Upper lobe of left lung (tissue), 6 donors: Measurements from ENCODE around the gene SPAG16. TPM values are rescaled to one million over a fixed set of nuclear protein-coding genes. Genes with fewer than 3 reads are reported as not detected.

Experiments used
- ATAC-seq, 2 donors: fragments of 200-7000 bp; cut with Tn5 transposase; one replicate each; pipeline ENCODE4 v1.9.1; 2022; ENCODE audit warnings: mild to moderate bottlenecking in 2 of 2, moderate library complexity in 2 of 2; ENCODE audit not compliant: low FRiP score in 2 of 2
- DNase-seq, 2 donors: peaks; one replicate each; pipeline ENCODE4 v3.0.0-alpha.2; 2019 to 2020
- H3K27ac ChIP-seq, 4 donors: fragments of 200-600 bp; sonication (generic); one replicate each; pipeline ENCODE4 v1.5.1; 2016 to 2019
- H3K27me3 ChIP-seq, 4 donors: fragments of 200-600 bp; sonication (generic); one replicate each; pipeline ENCODE4 v1.5.1; 2017 to 2019
- H3K36me3 ChIP-seq, 4 donors: fragments of 200-600 bp; sonication (generic); one replicate each; pipeline ENCODE4 v1.5.1; 2016 to 2019
- H3K4me1 ChIP-seq, 4 donors: fragments of 200-600 bp; sonication (generic); one replicate each; pipeline ENCODE4 v1.5.1; 2018 to 2019
- H3K4me3 ChIP-seq, 4 donors: fragments of 200-600 bp; sonication (generic); one replicate each; pipeline ENCODE4 v1.5.1; 2017 to 2019; ENCODE audit warnings: mild to moderate bottlenecking in 2 of 4, moderate library complexity in 1 of 4
- H3K9me3 ChIP-seq, 4 donors: fragments of 200-600 bp; sonication (generic); one replicate each; pipeline ENCODE4 v1.5.1; 2018 to 2019
- EP300 ChIP-seq, 4 donors: sonication (generic); formaldehyde crosslinking; IDR thresholded peaks; one replicate each; pipeline ENCODE4 v1.5.1; 2017; ENCODE audit warnings: antibody characterized with exemption in 4 of 4, control low read depth in 2 of 4
- POLR2A ChIP-seq, 4 donors: fragments of 450-650 bp; IDR thresholded peaks; one replicate each; pipeline ENCODE4 v1.5.1; 2016 to 2017; ENCODE audit warnings: antibody characterized with exemption in 4 of 4, mild to moderate bottlenecking in 2 of 4
- POLR2AphosphoS5 ChIP-seq, 2 donors: sonication (generic); formaldehyde crosslinking; IDR thresholded peaks; one replicate each; pipeline ENCODE4 v1.5.1; 2017; ENCODE audit warnings: antibody characterized with exemption in 2 of 2
- WGBS, 2 donors: methylation state at CpG; one replicate each; pipeline ENCODE4 v1.1.5; 2017 to 2018; 5-methylcytosine and 5-hydroxymethylcytosine counted together
- total RNA-seq, 6 donors: library from RNA; depleted of rRNA in 4 of 6; stranded (reverse); fragments of >200 nt in 4 of 6; gene quantifications; one replicate each; pipeline versions ENCODE4 v1.1.0 to v1.2.1, GENCODE V29; 2016 to 2021
- TF ChIP-seq, protein P1 (sequence below), 6 experiments: fragments of 450-650 bp in 4 of 6; fragments of 200-600 bp in 2 of 6; sonication (generic) in 2 of 6; IDR thresholded peaks; one replicate each; pipeline ENCODE4 v1.5.1; 2016 to 2019; ENCODE audit warnings: antibody characterized with exemption in 6 of 6
- donor health status: DM: no; HTN: no; CAD: no; lungs with moderate emphysema.
- donor health status: DM: no; HTN: yes; CAD: no; lungs with severe emphysema.

SPAG16 gene
- total RNA-seq, 6 donors from 2014 or later, result 9.7 to 65.0 (median 12.9) TPM

DNA sequence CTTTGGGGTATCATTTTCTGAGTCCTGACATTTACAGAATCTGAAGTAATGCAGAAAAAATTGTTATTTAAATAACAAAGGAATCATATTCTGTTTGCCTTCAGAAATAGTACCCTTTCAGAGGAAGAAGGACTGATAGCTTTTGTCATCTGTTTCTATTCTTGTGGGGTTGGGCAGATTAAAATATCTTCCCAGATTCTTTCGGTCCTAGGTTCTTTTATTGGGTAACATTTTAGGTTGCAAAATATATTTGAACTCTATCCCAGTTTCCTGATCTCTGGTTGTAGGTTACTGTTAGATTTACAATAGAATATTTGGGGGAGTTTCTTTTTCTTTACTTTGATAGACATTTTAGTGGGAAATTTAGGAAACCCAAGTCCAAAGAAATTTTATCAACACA lies 550.5 kb downstream of the SPAG16 start:
- no peaks in the 10 kb centered on the region for H3K36me3 ChIP-seq
- H3K4me3 ChIP-seq, result no peak overlapping the region
- H3K27me3 ChIP-seq, result no peaks in the 10 kb centered on the region
- H3K27ac ChIP-seq, result no peak overlapping the region
- TF ChIP-seq, protein P1, sequence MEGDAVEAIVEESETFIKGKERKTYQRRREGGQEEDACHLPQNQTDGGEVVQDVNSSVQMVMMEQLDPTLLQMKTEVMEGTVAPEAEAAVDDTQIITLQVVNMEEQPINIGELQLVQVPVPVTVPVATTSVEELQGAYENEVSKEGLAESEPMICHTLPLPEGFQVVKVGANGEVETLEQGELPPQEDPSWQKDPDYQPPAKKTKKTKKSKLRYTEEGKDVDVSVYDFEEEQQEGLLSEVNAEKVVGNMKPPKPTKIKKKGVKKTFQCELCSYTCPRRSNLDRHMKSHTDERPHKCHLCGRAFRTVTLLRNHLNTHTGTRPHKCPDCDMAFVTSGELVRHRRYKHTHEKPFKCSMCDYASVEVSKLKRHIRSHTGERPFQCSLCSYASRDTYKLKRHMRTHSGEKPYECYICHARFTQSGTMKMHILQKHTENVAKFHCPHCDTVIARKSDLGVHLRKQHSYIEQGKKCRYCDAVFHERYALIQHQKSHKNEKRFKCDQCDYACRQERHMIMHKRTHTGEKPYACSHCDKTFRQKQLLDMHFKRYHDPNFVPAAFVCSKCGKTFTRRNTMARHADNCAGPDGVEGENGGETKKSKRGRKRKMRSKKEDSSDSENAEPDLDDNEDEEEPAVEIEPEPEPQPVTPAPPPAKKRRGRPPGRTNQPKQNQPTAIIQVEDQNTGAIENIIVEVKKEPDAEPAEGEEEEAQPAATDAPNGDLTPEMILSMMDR (IDR thresholded peaks at IDR 0.05), result no peak
- TF ChIP-seq POLR2AphosphoS5 (IDR thresholded peaks at IDR 0.05) (no peak), EP300 (IDR thresholded peaks at IDR 0.05) (no peak), POLR2A (IDR thresholded peaks at IDR 0.05) (no peak)
- 66 to 70% methylated on average over 1 of the region's 1 CpG for WGBS, 2 donors
- H3K9me3 ChIP-seq, result no peaks in the 10 kb centered on the region
- no peak for DNase-seq
- peak in 1 of 2 donors; percentile 59 for ATAC-seq
- no peaks in the 10 kb centered on the region for H3K4me1 ChIP-seq

GRCh38 chr2:213846856-213847255 lies 562.6 kb downstream of the SPAG16 start:
- Histone ChIP-seq H3K9me3 (no peaks in the 10 kb centered on the region), H3K27me3 (no peaks in the 10 kb centered on the region), H3K4me3 (no peak overlapping the region), H3K36me3 (no peaks in the 10 kb centered on the region), H3K4me1 (no peaks in the 10 kb centered on the region), H3K27ac (no peak overlapping the region)
- ATAC-seq, result no peak
- TF ChIP-seq POLR2A (IDR thresholded peaks at IDR 0.05) (no peak), POLR2AphosphoS5 (IDR thresholded peaks at IDR 0.05) (no peak), EP300 (IDR thresholded peaks at IDR 0.05) (no peak)
- TF ChIP-seq, protein P1 (IDR thresholded peaks at IDR 0.05), result no peak
- 6 to 13% methylated on average over 1 of the region's 1 CpG for WGBS, 2 donors
- no peak for DNase-seq

- no peaks in the 10 kb centered on the region for H3K4me1 ChIP-seq
- DNase-seq, result no peak
- H3K4me3 ChIP-seq, result no peak overlapping the region
- H3K27ac ChIP-seq, result no peak overlapping the region
- no peaks in the 10 kb centered on the region for H3K27me3 ChIP-seq
- ATAC-seq, result no peak
- TF ChIP-seq POLR2AphosphoS5 (IDR thresholded peaks at IDR 0.05), result no peak
- no peak for TF ChIP-seq POLR2A (IDR thresholded peaks at IDR 0.05)
- no peak for TF ChIP-seq EP300 (IDR thresholded peaks at IDR 0.05)
- TF ChIP-seq, protein P1 (IDR thresholded peaks at IDR 0.05), result no peak
- H3K36me3 ChIP-seq, result no peaks in the 10 kb centered on the region
- no peaks in the 10 kb centered on the region for H3K9me3 ChIP-seq
- WGBS, 2 donors, result 91 to 92% methylated on average over 3 of the region's 3 CpGs
Observed at GRCh38 chr2:213847316-213847715, 563.1 kb downstream of the SPAG16 start.

DNA sequence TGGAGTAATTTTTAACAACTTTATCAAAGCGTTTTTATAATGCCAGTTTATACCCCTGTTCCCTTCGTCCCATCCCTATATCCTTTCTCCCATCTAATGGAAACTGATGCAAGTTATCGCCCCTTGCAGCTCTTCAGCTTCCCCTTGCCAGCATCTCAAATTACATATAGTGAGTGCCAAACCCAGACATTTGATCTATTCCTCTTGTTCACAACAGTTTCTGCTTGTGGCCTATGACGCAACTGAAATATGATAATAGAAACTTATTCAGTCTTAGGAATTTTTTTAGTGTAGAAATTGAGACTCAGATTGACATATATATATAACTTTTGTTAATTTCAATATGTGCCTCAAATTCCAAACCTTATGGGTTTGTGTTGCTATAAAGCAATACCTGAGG lies 564.4 kb downstream of the SPAG16 start:
- Histone ChIP-seq H3K27ac (no peak overlapping the region), H3K36me3 (no peaks in the 10 kb centered on the region), H3K9me3 (no peaks in the 10 kb centered on the region), H3K4me3 (no peak overlapping the region), H3K4me1 (no peaks in the 10 kb centered on the region), H3K27me3 (no peaks in the 10 kb centered on the region)
- WGBS, 2 donors, result 66 to 74% methylated on average over 4 of the region's 4 CpGs
- no peak for ATAC-seq
- TF ChIP-seq, protein P1 (IDR thresholded peaks at IDR 0.05), result no peak
- TF ChIP-seq POLR2A (IDR thresholded peaks at IDR 0.05), result no peak
- no peak for TF ChIP-seq EP300 (IDR thresholded peaks at IDR 0.05)
- no peak for TF ChIP-seq POLR2AphosphoS5 (IDR thresholded peaks at IDR 0.05)
- DNase-seq, result no peak

- H3K27ac ChIP-seq, result no peak overlapping the region
- ATAC-seq (no peak), DNase-seq (no peak)
- no peaks in the 10 kb centered on the region for H3K9me3 ChIP-seq
- TF ChIP-seq EP300 (IDR thresholded peaks at IDR 0.05) (no peak), POLR2A (IDR thresholded peaks at IDR 0.05) (no peak), POLR2AphosphoS5 (IDR thresholded peaks at IDR 0.05) (no peak)
- TF ChIP-seq, protein P1 (IDR thresholded peaks at IDR 0.05), result no peak
- no peak overlapping the region for H3K4me3 ChIP-seq
- no peaks in the 10 kb centered on the region for H3K4me1 ChIP-seq
- no peaks in the 10 kb centered on the region for H3K36me3 ChIP-seq
- no peaks in the 10 kb centered on the region for H3K27me3 ChIP-seq
Observed at GRCh38 chr2:213861638-213862037, 577.4 kb downstream of the SPAG16 start.
